Stomach (tissue), 9 donors: Measurements from ENCODE around the gene ADCY7. TPM values are rescaled to one million over a fixed set of nuclear protein-coding genes. Genes with fewer than 3 reads are reported as not detected.

Source experiments
- DNase-seq, 2 donors: peaks; one replicate each; pipeline versions ENCODE4 v3.0.0 to v3.0.0-alpha.2; 2013 to 2019
- H3K27ac ChIP-seq, 5 donors: fragments of 200-600 bp in 4 of 5; sonication (generic) in 4 of 5; one replicate each; pipeline ENCODE4 v1.5.1; 2013 to 2019; ENCODE audit warnings: mild to moderate bottlenecking in 1 of 5, moderate library complexity in 1 of 5
- H3K27me3 ChIP-seq, 3 donors: fragments of 200-600 bp; sonication (generic); one replicate each; pipeline ENCODE4 v1.5.1; 2017 to 2019; ENCODE audit warnings: mixed run types in 1 of 3
- H3K36me3 ChIP-seq, 4 donors: fragments of 200-600 bp; sonication (generic); 1 replicate in 3 of 4; 2 replicates in 1 of 4; pipeline ENCODE4 v1.5.1; 2016 to 2019
- H3K4me1 ChIP-seq, 4 donors: fragments of 200-600 bp; sonication (generic); one replicate each; pipeline ENCODE4 v1.5.1; 2016 to 2019
- H3K4me3 ChIP-seq, 4 donors: fragments of 200-600 bp; sonication (generic) in 3 of 4; one replicate each; pipeline ENCODE4 v1.5.1; 2016 to 2019; ENCODE audit warnings: mild to moderate bottlenecking in 1 of 4
- H3K9me3 ChIP-seq, 4 donors: fragments of 200-600 bp; sonication (generic); one replicate each; pipeline ENCODE4 v1.5.1; 2016 to 2019
- CTCF ChIP-seq, 7 experiments: fragments of 450-650 bp in 4 of 7; fragments of 200-600 bp in 3 of 7; sonication (generic) in 3 of 7; IDR thresholded peaks; one replicate each; pipeline ENCODE4 v1.5.1; 2016 to 2019; ENCODE audit warnings: antibody characterized with exemption in 7 of 7, control low read depth in 2 of 7, mild to moderate bottlenecking in 1 of 7
- EP300 ChIP-seq: sonication (generic); formaldehyde crosslinking; IDR thresholded peaks from one replicate; pipeline ENCODE4 v1.6.1; 2017; ENCODE audit warnings: antibody characterized with exemption
- POLR2A ChIP-seq, 4 donors: fragments of 450-650 bp; IDR thresholded peaks; one replicate each; pipeline ENCODE4 v1.6.1; 2016; ENCODE audit warnings: antibody characterized with exemption in 4 of 4, control low read depth in 2 of 4, mild to moderate bottlenecking in 1 of 4, moderate library complexity in 1 of 4
- POLR2AphosphoS5 ChIP-seq, 3 donors: sonication (generic); formaldehyde crosslinking; IDR thresholded peaks; one replicate each; pipeline ENCODE4 v1.6.1; 2016; ENCODE audit warnings: antibody characterized with exemption in 3 of 3
- WGBS, 5 donors: extraction: QIAGEN DNeasy Blood & Tissue Kit in 3 of 5; methylation state at CpG; one replicate each; pipeline versions ENCODE4 v1.1.5 to v1.1.7; 2013 to 2018; 5-methylcytosine and 5-hydroxymethylcytosine counted together
- intact Hi-C: fragments of 100-400 bp; cut with DNase I; formaldehyde crosslinking; loops from one replicate; pipeline ENCODE4 v1.15.1; 2023; ENCODE audit warnings: low total_unique reads
- polyA plus RNA-seq, 3 donors: library from polyadenylated mRNA; stranded (reverse); fragments of 200-250 nt; gene quantifications; one replicate each; pipeline ENCODE4 v1.2.3, GENCODE V29; 2013
- total RNA-seq, 5 donors: library from RNA; depleted of rRNA; stranded (reverse); fragments of >200 nt; gene quantifications; one replicate each; pipeline versions ENCODE4 v1.1.0 to v1.2.3, GENCODE V29; 2014 to 2016
- donor health status: healthy with polysubstance abuse.
- donor health status: Bipolar disorder and iron deficiency.
- donor health status: healthy.

ADCY7 gene
- total and polyA plus RNA-seq, 8 donors = 0.76 to 216 (median 16.5) TPM

GRCh38 chr16:50311134-50311528 lies 44.8 kb downstream of the ADCY7 start:
- H3K36me3 ChIP-seq = peaks cover 25 to 61% (median 46%) of the 10 kb centered on the region in 4 donors
- WGBS, 5 donors = 74 to 91% (median 85%) methylated on average over 4 of the region's 4 CpGs
- no peaks in the 10 kb centered on the region for H3K27me3 ChIP-seq
- peaks cover 0 to 35% (median 15%) of the 10 kb centered on the region in 4 donors for H3K4me1 ChIP-seq
- no peaks in the 10 kb centered on the region for H3K9me3 ChIP-seq
- no peak overlapping the region for H3K4me3 ChIP-seq
- peak in 1 of 2 donors; percentile 20 for DNase-seq
- no peak overlapping the region for H3K27ac ChIP-seq
- intact Hi-C loops = no loop called here
- TF ChIP-seq POLR2AphosphoS5 (IDR thresholded peaks at IDR 0.05) = no peak
- TF ChIP-seq POLR2A (IDR thresholded peaks at IDR 0.05) = no peak
- no peak for TF ChIP-seq CTCF (IDR thresholded peaks at IDR 0.05)
- no peak for TF ChIP-seq EP300

GRCh38 chr16:50311891-50312501 lies 45.6 kb downstream of the ADCY7 start:
- H3K27ac ChIP-seq = no peak overlapping the region
- no peak for TF ChIP-seq POLR2A (IDR thresholded peaks at IDR 0.05)
- TF ChIP-seq EP300 = no peak
- no peak for TF ChIP-seq CTCF (IDR thresholded peaks at IDR 0.05)
- no peak for TF ChIP-seq POLR2AphosphoS5 (IDR thresholded peaks at IDR 0.05)
- peaks cover 34 to 70% (median 55%) of the 10 kb centered on the region in 4 donors for H3K36me3 ChIP-seq
- no peaks in the 10 kb centered on the region for H3K27me3 ChIP-seq
- WGBS, 5 donors = 87 to 89% (median 89%) methylated on average over 20 to 22 of the region's 22 CpGs
- intact Hi-C loops = no loop called here
- H3K9me3 ChIP-seq = no peaks in the 10 kb centered on the region
- peak in 1 of 2 donors; percentile 22 for DNase-seq
- no peak overlapping the region for H3K4me3 ChIP-seq
- peaks cover 0 to 36% (median 15%) of the 10 kb centered on the region in 4 donors for H3K4me1 ChIP-seq

GRCh38 chr16:50313596-50314478 lies 47.5 kb downstream of the ADCY7 start:
- H3K9me3 ChIP-seq = no peaks in the 10 kb centered on the region
- WGBS, 5 donors = 82 to 90% (median 84%) methylated on average over 24 to 31 of the region's 31 CpGs
- intact Hi-C loops = no loop called here
- H3K4me3 ChIP-seq = no peak overlapping the region
- peaks cover 46 to 81% (median 73%) of the 10 kb centered on the region in 4 donors for H3K36me3 ChIP-seq
- H3K27me3 ChIP-seq = no peaks in the 10 kb centered on the region
- H3K27ac ChIP-seq = peak overlapping the region in 2 of 5 donors; percentile 5 to 71
- H3K4me1 ChIP-seq = peaks cover 0 to 36% (median 15%) of the 10 kb centered on the region in 4 donors
- peak in 1 of 2 donors; percentile 25 for DNase-seq
- TF ChIP-seq POLR2A (IDR thresholded peaks at IDR 0.05) (no peak), POLR2AphosphoS5 (IDR thresholded peaks at IDR 0.05) (no peak), CTCF (IDR thresholded peaks at IDR 0.05) (no peak), EP300 (no peak)

GRCh38 chr16:50314665-50315064 lies 48.3 kb downstream of the ADCY7 start:
- H3K4me1 ChIP-seq = peaks cover 0 to 31% (median 12%) of the 10 kb centered on the region in 4 donors
- intact Hi-C loops = no loop called here
- no peak for DNase-seq
- TF ChIP-seq POLR2AphosphoS5 (IDR thresholded peaks at IDR 0.05) (no peak), CTCF (IDR thresholded peaks at IDR 0.05) (no peak), EP300 (no peak), POLR2A (IDR thresholded peaks at IDR 0.05) (no peak)
- H3K4me3 ChIP-seq = no peak overlapping the region
- no peaks in the 10 kb centered on the region for H3K27me3 ChIP-seq
- 54 to 75% (median 58%) methylated on average over 8 of the region's 8 CpGs for WGBS, 5 donors
- peak overlapping the region in 2 of 5 donors; percentile 51 to 71 for H3K27ac ChIP-seq
- H3K36me3 ChIP-seq = peaks cover 55 to 89% (median 81%) of the 10 kb centered on the region in 4 donors
- no peaks in the 10 kb centered on the region for H3K9me3 ChIP-seq
